HFFc6 (cell line): ENCODE results near the gene ZCWPW1. TPM values are rescaled to one million over a fixed set of nuclear protein-coding genes. Genes with fewer than 3 reads are reported as not detected.
"Not testable (repeated sequence)": the region's sequence is repeated elsewhere in the genome, so short reads cannot be mapped to it uniquely, and the experiment has no call there.

Experiments
- DNase-seq: peaks from one replicate; pipeline ENCODE4 v3.0.0-alpha.2; 2018
- H3K27ac Mint-ChIP-seq: 2 replicates; pipeline ENCODE4 v1.8.0; 2020; ENCODE audit warnings: mild to moderate bottlenecking, mixed read lengths
- H3K27me3 Mint-ChIP-seq: 2 replicates; pipeline ENCODE4 v1.8.0; 2021; ENCODE audit warnings: mild to moderate bottlenecking, moderate library complexity, mixed read lengths; ENCODE audit not compliant: insufficient read depth
- H3K36me3 Mint-ChIP-seq: 2 replicates; pipeline ENCODE4 v1.8.0; 2021; ENCODE audit warnings: low read depth, mixed read lengths
- H3K4me1 Mint-ChIP-seq: 2 replicates; pipeline ENCODE4 v1.8.0; 2020; ENCODE audit warnings: low read depth, mixed read lengths
- H3K4me3 Mint-ChIP-seq: 2 replicates; pipeline ENCODE4 v1.8.0; 2020; ENCODE audit warnings: mild to moderate bottlenecking, moderate library complexity, mixed read lengths
- H3K9me3 Mint-ChIP-seq: 2 replicates; pipeline ENCODE4 v1.8.0; 2020; ENCODE audit warnings: mild to moderate bottlenecking, mixed read lengths
- CTCF ChIP-seq: fragments of 200-600 bp; sonication (generic); IDR thresholded peaks from 2 replicates; pipeline ENCODE4 v1.5.0; 2021; ENCODE audit warnings: antibody characterized with exemption, mild to moderate bottlenecking
- total RNA-seq, 6 experiments: library from RNA; stranded (reverse); fragmentation: NEBNext Ultra II Directional; extraction: Animal tissue kit (Norgen Biotek cat#: 25700); gene quantifications; 2 replicates in 1 of 6; 3 replicates in 5 of 6; pipeline ENCODE4 v1.2.3, GENCODE V29; 2021

The ZCWPW1 gene
- total RNA-seq, 6 experiments from 2014 or later, result 0.55 to 1.7 (median 1.2) TPM

- no peak overlapping the region for H3K4me3 Mint-ChIP-seq
- peaks cover 25% of the 10 kb centered on the region for H3K4me1 Mint-ChIP-seq
- peaks cover 2% of the 10 kb centered on the region; the same call in 1 of the 2 replicates for H3K27me3 Mint-ChIP-seq
- no peak overlapping the region for H3K27ac Mint-ChIP-seq
- H3K36me3 Mint-ChIP-seq, result no peaks in the 10 kb centered on the region
- no peak for DNase-seq
- no peak for TF ChIP-seq CTCF
- no peaks in the 10 kb centered on the region for H3K9me3 Mint-ChIP-seq
Observed at GRCh38 chr7:100449190-100449795, 20.8 kb upstream of the ZCWPW1 start.

- not testable (repeated sequence) for H3K4me3 Mint-ChIP-seq, H3K36me3 Mint-ChIP-seq, H3K27ac Mint-ChIP-seq, H3K27me3 Mint-ChIP-seq, H3K9me3 Mint-ChIP-seq, DNase-seq
- H3K4me1 Mint-ChIP-seq, result peaks cover 42% of the 10 kb centered on the region
Observed at GRCh38 chr7:100447363-100447762, 18.9 kb upstream of the ZCWPW1 start.

- DNase-seq, result peak; percentile 30
- Mint-ChIP-seq H3K27me3 (peaks cover 4% of the 10 kb centered on the region; the same call in 1 of the 2 replicates), H3K9me3 (no peaks in the 10 kb centered on the region), H3K4me1 (peaks cover 42% of the 10 kb centered on the region), H3K4me3 (peak overlapping the region; percentile 30; the same call in 1 of the 2 replicates), H3K27ac (peak overlapping the region; percentile 90), H3K36me3 (no peaks in the 10 kb centered on the region)
- TF ChIP-seq CTCF, result no peak
Observed at GRCh38 chr7:100446040-100446439, 17.5 kb upstream of the ZCWPW1 start.

GRCh38 chr7:100444311-100445278, 16.1 kb upstream of the ZCWPW1 start:
- peak overlapping the region; percentile 91 for H3K27ac Mint-ChIP-seq
- H3K4me3 Mint-ChIP-seq, result peak overlapping the region; percentile 4
- H3K27me3 Mint-ChIP-seq, result peaks cover 7% of the 10 kb centered on the region; the same call in 1 of the 2 replicates
- DNase-seq, result peak; percentile 47
- no peaks in the 10 kb centered on the region for H3K9me3 Mint-ChIP-seq
- no peaks in the 10 kb centered on the region for H3K36me3 Mint-ChIP-seq
- no peak for TF ChIP-seq CTCF
- peaks cover 44% of the 10 kb centered on the region for H3K4me1 Mint-ChIP-seq

DNA sequence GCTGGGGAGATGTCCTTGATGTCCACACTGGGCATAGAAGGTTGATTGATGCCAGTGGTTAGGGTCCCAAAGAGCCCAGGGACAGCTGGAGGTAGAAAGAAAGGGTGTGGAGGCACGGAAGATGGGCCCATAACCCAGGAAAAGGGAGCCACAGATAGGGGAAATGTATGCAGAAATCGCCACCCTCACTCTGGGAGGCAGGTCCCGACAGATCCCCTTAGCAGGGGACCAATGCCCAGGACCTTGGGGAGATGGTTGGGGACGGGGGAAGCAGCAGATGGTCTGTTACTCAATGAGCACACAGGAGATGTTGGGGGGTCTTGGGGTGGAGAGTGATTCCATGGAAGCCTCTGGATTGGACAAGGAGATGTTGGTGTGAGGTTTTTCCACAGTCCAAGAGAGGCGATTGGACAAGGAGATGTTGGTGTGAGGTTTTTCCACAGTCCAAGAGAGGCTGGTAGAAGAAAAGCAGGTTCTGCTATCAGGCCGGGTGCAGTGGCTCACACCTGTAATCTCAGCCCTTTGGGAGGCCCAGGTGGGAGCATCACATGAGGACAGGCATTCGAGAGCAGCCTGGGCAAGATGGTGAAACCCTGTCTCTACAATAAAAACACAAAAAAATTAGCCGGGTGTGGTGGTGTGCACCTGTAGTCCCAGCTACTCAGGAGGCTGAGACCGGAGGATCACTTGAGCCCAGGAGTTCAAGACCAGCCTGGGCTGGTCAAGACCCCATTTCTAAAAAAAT, 14.8 kb upstream of the ZCWPW1 start:
- H3K27me3 Mint-ChIP-seq, result peaks cover 7% of the 10 kb centered on the region; the same call in 1 of the 2 replicates
- no peaks in the 10 kb centered on the region for H3K36me3 Mint-ChIP-seq
- H3K9me3 Mint-ChIP-seq, result no peaks in the 10 kb centered on the region
- H3K4me3 Mint-ChIP-seq, result no peak overlapping the region; the same call in 1 of the 2 replicates
- H3K27ac Mint-ChIP-seq, result peak overlapping the region; percentile 91
- peaks cover 54% of the 10 kb centered on the region for H3K4me1 Mint-ChIP-seq
- DNase-seq, result no peak
- no peak for TF ChIP-seq CTCF
